Left lung (tissue), 10 donors: ENCODE data around the gene UROS. TPM values are rescaled to one million over a fixed set of nuclear protein-coding genes. Genes with fewer than 3 reads are reported as not detected.

Experiments
- ATAC-seq: fragments of 200-7000 bp; cut with Tn5 transposase; one replicate; pipeline ENCODE4 v1.9.1; 2020; ENCODE audit warnings: moderate library complexity
- DNase-seq, 4 donors: peaks; one replicate each; pipeline ENCODE4 v3.0.0-alpha.2; 2013 to 2020
- H3K27ac ChIP-seq, 2 donors: fragments of 200-600 bp; sonication (generic) in 1 of 2; one replicate each; pipeline versions ENCODE4 v1.5.0 to v1.8.0; 2020 to 2021
- H3K27me3 ChIP-seq, 2 donors: fragments of 200-600 bp; sonication (generic) in 1 of 2; one replicate each; pipeline versions ENCODE4 v1.5.0 to v1.8.0; 2020 to 2021
- H3K36me3 ChIP-seq, 2 donors: fragments of 200-600 bp; sonication (generic) in 1 of 2; one replicate each; pipeline versions ENCODE4 v1.5.0 to v1.8.0; 2020 to 2021
- H3K4me1 ChIP-seq, 2 donors: fragments of 200-600 bp; one replicate each; pipeline ENCODE4 v1.8.0; 2021
- H3K4me3 ChIP-seq, 2 donors: fragments of 200-600 bp; sonication (generic) in 1 of 2; one replicate each; pipeline versions ENCODE4 v1.5.0 to v1.8.0; 2020 to 2021; ENCODE audit warnings: mild to moderate bottlenecking in 1 of 2
- H3K9me3 ChIP-seq, 2 donors: fragments of 200-600 bp; sonication (generic) in 1 of 2; one replicate each; pipeline versions ENCODE4 v1.5.0 to v1.8.0; 2020 to 2021
- CTCF ChIP-seq, 2 donors: fragments of 200-600 bp; sonication (generic) in 1 of 2; IDR thresholded peaks; one replicate each; pipeline versions ENCODE4 v1.5.0 to v1.8.0; 2021; ENCODE audit warnings: antibody characterized with exemption in 2 of 2
- intact Hi-C, 2 donors: fragments of 100-400 bp; cut with DNase I; formaldehyde crosslinking; loops; one replicate each; pipeline versions ENCODE4 v1.11.2 to v1.14.2; 2022
- polyA plus RNA-seq, 6 donors: library from polyadenylated mRNA; unstranded; fragments of 120-200 nt; gene quantifications; one replicate each; pipeline ENCODE4 v1.2.1, GENCODE V29; 2013; ENCODE audit not compliant: insufficient read length in 6 of 6
- total RNA-seq, 2 donors: library from RNA; stranded (reverse); fragmentation: NEBNext Ultra II Directional; extraction: Animal tissue kit (Norgen Biotek cat#: 25700); gene quantifications; one replicate each; pipeline ENCODE4 v1.2.1, GENCODE V29; 2021
- donor health status: DM: no; HTN: yes; CAD: no.
- donor health status: DM: no; HTN: no; CAD: no.

Gene UROS
- total and polyA plus RNA-seq, 8 donors = 42.0 to 73.0 (median 67.0) TPM

GRCh38 chr10:125866421-125867029, 43.5 kb upstream of the UROS start:
- Histone ChIP-seq H3K4me1 (no peaks in the 10 kb centered on the region), H3K27me3 (no peaks in the 10 kb centered on the region), H3K9me3 (no peaks in the 10 kb centered on the region), H3K27ac (no peak overlapping the region), H3K4me3 (no peak overlapping the region), H3K36me3 (peaks cover 0 to 18% of the 10 kb centered on the region in 2 donors)
- no peak for TF ChIP-seq CTCF (IDR thresholded peaks at IDR 0.05)
- no peak for DNase-seq
- intact Hi-C loops = no loop called here
- ATAC-seq = peak; percentile 17

GRCh38 chr10:125865120-125865519, 42.1 kb upstream of the UROS start:
- intact Hi-C loops = no loop called here
- Histone ChIP-seq H3K9me3 (no peaks in the 10 kb centered on the region), H3K4me1 (no peaks in the 10 kb centered on the region), H3K36me3 (peaks cover 0 to 18% of the 10 kb centered on the region in 2 donors), H3K4me3 (no peak overlapping the region), H3K27me3 (no peaks in the 10 kb centered on the region), H3K27ac (no peak overlapping the region)
- DNase-seq (no peak), ATAC-seq (no peak)
- no peak for TF ChIP-seq CTCF (IDR thresholded peaks at IDR 0.05)

DNA sequence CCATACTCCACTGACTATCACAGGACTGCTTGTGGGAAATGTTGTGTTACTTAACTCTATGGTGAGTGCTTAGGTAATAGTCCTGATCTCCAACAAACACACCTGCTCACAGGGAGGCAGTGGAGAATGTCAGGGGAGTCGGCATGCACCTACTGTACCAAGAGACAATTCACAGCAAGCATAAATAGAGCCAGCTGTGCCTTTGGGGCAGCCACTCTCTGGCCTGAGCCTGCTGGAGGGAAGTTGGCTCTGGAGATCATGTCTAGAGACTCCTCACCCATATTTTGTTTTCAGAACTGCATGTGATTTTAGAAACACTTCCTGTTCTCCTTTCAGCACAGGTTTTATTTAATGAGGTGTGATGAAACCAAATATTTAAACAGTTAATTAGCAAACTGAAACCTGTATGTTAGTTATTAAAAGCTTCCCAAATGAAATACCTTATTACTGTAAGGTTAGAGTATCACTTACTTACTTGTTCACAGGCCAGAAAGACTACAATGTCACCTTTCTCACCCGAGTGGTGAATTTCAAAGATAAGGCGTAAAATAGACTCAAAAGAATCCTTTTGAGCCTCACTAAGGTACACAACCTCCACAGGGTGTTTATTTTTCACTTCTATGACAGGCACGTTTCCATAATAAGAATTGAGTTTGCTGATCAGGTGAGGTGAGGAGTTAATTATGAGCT, 36.2 kb upstream of the UROS start:
- Histone ChIP-seq H3K36me3 (peaks cover 0 to 13% of the 10 kb centered on the region in 2 donors), H3K9me3 (no peaks in the 10 kb centered on the region), H3K4me1 (no peaks in the 10 kb centered on the region), H3K4me3 (no peak overlapping the region), H3K27me3 (no peaks in the 10 kb centered on the region), H3K27ac (no peak overlapping the region)
- ATAC-seq (peak; percentile 81), DNase-seq (no peak)
- intact Hi-C loops = no loop called here
- TF ChIP-seq CTCF (IDR thresholded peaks at IDR 0.05) = no peak

DNA sequence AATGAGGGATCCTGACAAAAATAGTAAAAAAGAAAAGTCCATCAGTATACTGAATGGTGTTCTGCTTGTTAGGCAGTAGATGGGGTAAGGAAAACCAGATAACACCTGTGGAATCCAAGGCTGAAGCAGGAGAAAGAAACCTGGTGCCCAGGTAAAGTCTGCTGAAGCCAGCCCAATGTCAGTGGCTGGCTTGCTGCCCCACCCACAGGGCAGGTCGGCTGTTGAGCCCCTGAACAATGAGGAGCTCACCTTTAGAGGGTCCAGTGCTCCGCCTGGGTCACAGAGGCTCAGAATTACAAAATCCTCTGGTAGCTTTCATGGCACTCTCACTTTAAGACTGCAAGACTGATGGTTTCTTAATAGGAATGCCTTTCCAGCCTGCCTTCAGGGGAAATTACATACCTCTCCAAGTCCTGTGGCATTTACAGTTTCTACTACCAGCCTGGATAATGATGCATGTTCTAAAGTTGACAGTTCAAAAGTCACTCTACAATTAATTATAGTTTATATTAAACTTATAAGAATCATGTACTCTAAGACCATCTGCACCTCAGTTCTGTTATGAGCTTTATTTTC, 34.2 kb upstream of the UROS start:
- no peaks in the 10 kb centered on the region for H3K27me3 ChIP-seq
- ATAC-seq = no peak

More for the DNA sequence above, 34.2 kb upstream of the UROS start:
- peaks cover 0 to 21% of the 10 kb centered on the region in 2 donors for H3K36me3 ChIP-seq
- no peak overlapping the region for H3K4me3 ChIP-seq
- DNase-seq = no peak
- H3K9me3 ChIP-seq = no peaks in the 10 kb centered on the region
- TF ChIP-seq CTCF (IDR thresholded peaks at IDR 0.05) = no peak
- no peak overlapping the region for H3K27ac ChIP-seq
- no peaks in the 10 kb centered on the region for H3K4me1 ChIP-seq
- intact Hi-C loops = no loop called here
